Peyer's patch (tissue), 4 donors: ENCODE measurements around the gene ABCF2.

Experiments used
- POLR2A ChIP-seq, 2 donors: fragments of 450-650 bp; IDR thresholded peaks; one replicate each; pipeline ENCODE4 v1.5.1; 2017; ENCODE audit warnings: antibody characterized with exemption in 2 of 2, mild to moderate bottlenecking in 2 of 2, moderate library complexity in 2 of 2
- TF ChIP-seq, protein P1 (sequence below), 6 experiments: fragments of 450-650 bp in 4 of 6; fragments of 200-600 bp in 2 of 6; sonication (generic) in 1 of 6; IDR thresholded peaks; one replicate each; pipeline ENCODE4 v1.5.1; 2017 to 2019; ENCODE audit warnings: antibody characterized with exemption in 6 of 6, mild to moderate bottlenecking in 3 of 6, moderate library complexity in 1 of 6

DNA sequence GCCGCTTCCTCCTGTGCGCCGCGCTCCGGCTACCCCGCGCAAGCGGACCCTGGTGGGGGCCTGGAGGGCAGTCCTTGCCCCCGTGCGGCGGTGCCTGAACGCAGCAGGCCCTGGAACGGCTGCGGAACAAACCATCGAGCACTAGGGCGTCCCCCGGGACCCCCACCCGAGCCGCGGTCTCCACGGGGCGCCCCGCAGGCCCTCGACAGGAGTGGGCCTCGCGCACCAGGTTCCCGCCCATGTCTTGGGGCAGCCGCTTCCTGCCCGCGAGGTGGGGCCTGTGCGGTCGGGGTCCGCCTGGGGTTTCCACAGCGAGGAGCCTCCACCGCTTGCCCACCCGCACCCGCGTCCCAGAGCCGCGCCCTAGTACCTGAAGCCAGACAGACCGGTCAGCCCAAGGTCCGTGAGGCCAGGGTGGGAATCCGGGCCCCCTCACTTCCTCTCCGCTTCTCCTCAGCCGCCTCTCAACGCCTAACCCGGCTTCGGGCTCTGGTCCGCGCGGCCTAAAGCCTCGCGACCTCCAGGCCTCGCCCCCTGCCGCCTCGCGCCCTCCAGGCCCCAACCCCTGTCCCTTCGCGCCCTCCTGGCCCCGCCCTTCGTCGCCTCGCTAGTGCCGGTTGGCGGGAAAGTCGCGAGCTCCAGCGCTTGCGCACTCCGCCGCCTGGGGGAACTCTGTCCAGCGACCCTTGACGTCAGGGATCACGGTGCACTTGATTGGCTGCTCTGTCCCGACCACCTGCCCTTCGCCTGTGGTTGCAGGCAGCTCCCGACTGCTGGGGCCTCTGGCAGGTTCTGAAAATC lies 52.6 kb downstream of the ABCF2 start:
- TF ChIP-seq, protein P1, sequence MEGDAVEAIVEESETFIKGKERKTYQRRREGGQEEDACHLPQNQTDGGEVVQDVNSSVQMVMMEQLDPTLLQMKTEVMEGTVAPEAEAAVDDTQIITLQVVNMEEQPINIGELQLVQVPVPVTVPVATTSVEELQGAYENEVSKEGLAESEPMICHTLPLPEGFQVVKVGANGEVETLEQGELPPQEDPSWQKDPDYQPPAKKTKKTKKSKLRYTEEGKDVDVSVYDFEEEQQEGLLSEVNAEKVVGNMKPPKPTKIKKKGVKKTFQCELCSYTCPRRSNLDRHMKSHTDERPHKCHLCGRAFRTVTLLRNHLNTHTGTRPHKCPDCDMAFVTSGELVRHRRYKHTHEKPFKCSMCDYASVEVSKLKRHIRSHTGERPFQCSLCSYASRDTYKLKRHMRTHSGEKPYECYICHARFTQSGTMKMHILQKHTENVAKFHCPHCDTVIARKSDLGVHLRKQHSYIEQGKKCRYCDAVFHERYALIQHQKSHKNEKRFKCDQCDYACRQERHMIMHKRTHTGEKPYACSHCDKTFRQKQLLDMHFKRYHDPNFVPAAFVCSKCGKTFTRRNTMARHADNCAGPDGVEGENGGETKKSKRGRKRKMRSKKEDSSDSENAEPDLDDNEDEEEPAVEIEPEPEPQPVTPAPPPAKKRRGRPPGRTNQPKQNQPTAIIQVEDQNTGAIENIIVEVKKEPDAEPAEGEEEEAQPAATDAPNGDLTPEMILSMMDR (IDR thresholded peaks at IDR 0.05), result no peak
- no peak for TF ChIP-seq POLR2A (IDR thresholded peaks at IDR 0.05)
